ENCODE results near the gene CASK. TPM values are rescaled to one million over a fixed set of nuclear protein-coding genes. Genes with fewer than 3 reads are reported as not detected.

The CASK gene
- total and polyA plus RNA-seq, 9 of the 15 experiments (the other 6 are each of a cell fraction or from before 2014, with no cell fraction given) = 1.3 to 7.4 (median 5.2) TPM

- TF ChIP-seq MNT (conservative IDR thresholded peaks at IDR 0.05) (no peak), ZFP36 (IDR thresholded peaks at IDR 0.05; ENCODE audit: low read depth, low read length, partially characterized antibody) (no peak), C11orf30 (IDR thresholded peaks at IDR 0.05; ENCODE audit: low read depth) (no peak), FIP1L1 (IDR thresholded peaks at IDR 0.05; ENCODE audit: low read depth, low read length, poor library complexity, severe bottlenecking) (no peak), MBD2 (IDR thresholded peaks at IDR 0.05; ENCODE audit: borderline replicate concordance, low read depth) (no peak), MYBL2 (IDR thresholded peaks at IDR 0.05; ENCODE audit: low read depth) (no peak), MYBL2 (CRISPR knock-in tag; IDR thresholded peaks at IDR 0.05; ENCODE audit: borderline replicate concordance) (no peak), TAL1 (IDR thresholded peaks at IDR 0.05) (peak; percentile 65), ZNF324 (CRISPR knock-in tag; IDR thresholded peaks at IDR 0.05) (no peak), SRSF7 (optimal IDR thresholded peaks at IDR 0.05; ENCODE audit: low read depth, low read length) (no peak), TSHZ1 (CRISPR knock-in tag; IDR thresholded peaks at IDR 0.05) (no peak), SREBF1 (IDR thresholded peaks at IDR 0.05; ENCODE audit: borderline replicate concordance, low read depth, low read length) (no peak), SMARCB1 (IDR thresholded peaks at IDR 0.05; ENCODE audit: insufficient read length, low read depth) (no peak), POU5F1 (IDR thresholded peaks at IDR 0.05; ENCODE audit: borderline replicate concordance, low read depth, low read length, partially characterized antibody) (no peak), FUS (optimal IDR thresholded peaks at IDR 0.05; ENCODE audit: low read depth, low read length) (no peak), PYGO2 (tag; IDR thresholded peaks at IDR 0.05) (no peak), ZNF512 (tag; IDR thresholded peaks at IDR 0.05) (no peak), ZNF395 (CRISPR knock-in tag; IDR thresholded peaks at IDR 0.05) (no peak)
Measured at GRCh38 chrX:41822892-41823291, 100.5 kb downstream of the CASK start (continued).
